Keratinocyte (primary cell): ENCODE data around the gene ALG5. TPM values are rescaled to one million over a fixed set of nuclear protein-coding genes. Genes with fewer than 3 reads are reported as not detected.

Source experiments
- DNase-seq: peaks from one replicate; pipeline ENCODE4 v3.0.0-alpha.2; 2011; ENCODE audit warnings: low read depth, missing footprints, low spot score
- FAIRE-seq: peaks from 2 replicates; lab custom pipeline; 2011; peaks lifted over from hg19 to GRCh38; lab: Jason Lieb, UNC
- H2AFZ ChIP-seq: 2 replicates; pipeline ENCODE4 v1.6.0; 2012; ENCODE audit warnings: low read length, control low read depth, inconsistent platforms; ENCODE audit not compliant: control insufficient read depth
- H3K27ac ChIP-seq: 2 replicates; pipeline ENCODE4 v1.5.1; 2011; ENCODE audit warnings: low read length; ENCODE audit not compliant: control insufficient read depth, insufficient read depth
- H3K27me3 ChIP-seq: 3 replicates; pipeline ENCODE4 v1.6.0; 2011; ENCODE audit warnings: low read length; ENCODE audit not compliant: control insufficient read depth, insufficient read depth; ENCODE audit errors: extremely low read depth
- H3K36me3 ChIP-seq, 2 experiments: 2 replicates in 1 of 2; 3 replicates in 1 of 2; pipeline ENCODE4 v1.5.1; 2011; ENCODE audit warnings: low read length in 2 of 2, mild to moderate bottlenecking in 1 of 2; ENCODE audit not compliant: control insufficient read depth in 2 of 2, insufficient read depth in 2 of 2; ENCODE audit errors: extremely low read depth in 1 of 2
- H3K4me1 ChIP-seq: 3 replicates; pipeline ENCODE4 v1.5.1; 2011; ENCODE audit warnings: low read length; ENCODE audit not compliant: control insufficient read depth, insufficient read depth; ENCODE audit errors: extremely low read depth
- H3K4me2 ChIP-seq: 3 replicates; pipeline ENCODE4 v1.6.0; 2011; ENCODE audit warnings: low read depth, low read length; ENCODE audit not compliant: control insufficient read depth, insufficient read depth; ENCODE audit errors: extremely low read depth
- H3K4me3 ChIP-seq, 3 experiments: fragments of 200-600 bp in 1 of 3; sonication (generic) in 1 of 3; 2 replicates in 2 of 3; 3 replicates in 1 of 3; pipeline ENCODE4 v1.5.1; 2011 to 2016; ENCODE audit warnings: low read length in 3 of 3, mild to moderate bottlenecking in 3 of 3, control low read depth in 2 of 3, inconsistent platforms in 1 of 3, low read depth in 1 of 3, mixed read lengths in 1 of 3, mixed run types in 1 of 3, moderate library complexity in 1 of 3; ENCODE audit not compliant: control insufficient read depth in 2 of 3, insufficient read depth in 2 of 3; ENCODE audit errors: extremely low read depth in 1 of 3
- H3K79me2 ChIP-seq: 2 replicates; pipeline ENCODE4 v1.6.0; 2012; ENCODE audit warnings: low read length; ENCODE audit not compliant: control insufficient read depth, insufficient read depth
- H3K9ac ChIP-seq: 3 replicates; pipeline ENCODE4 v1.6.0; 2011; ENCODE audit warnings: low read length; ENCODE audit not compliant: control insufficient read depth, insufficient read depth; ENCODE audit errors: extremely low read depth
- H3K9me1 ChIP-seq: 3 replicates; pipeline ENCODE4 v1.6.0; 2011; ENCODE audit warnings: low read length; ENCODE audit not compliant: control insufficient read depth, insufficient read depth; ENCODE audit errors: extremely low read depth
- H3K9me3 ChIP-seq: 2 replicates; pipeline ENCODE4 v1.5.1; 2012; ENCODE audit warnings: low read depth, low read length; ENCODE audit not compliant: control insufficient read depth
- H4K20me1 ChIP-seq: 3 replicates; pipeline ENCODE4 v1.6.0; 2011; ENCODE audit warnings: low read length; ENCODE audit not compliant: control insufficient read depth, insufficient read depth; ENCODE audit errors: extremely low read depth
- EZH2 ChIP-seq: IDR thresholded peaks from one replicate; pipeline ENCODE4 v1.6.1; 2012; ENCODE audit warnings: inconsistent platforms, mild to moderate bottlenecking, low read length, moderate library complexity
- dilution Hi-C: fragments of 300-500 bp; cut with MboI; formaldehyde crosslinking; loops from one replicate; pipeline ENCODE4 v1.7.0; 2020; ENCODE audit warnings: low sequenced_read_pairs; ENCODE audit not compliant: extremely low pct_ligation_motif_present
- polyA plus RNA-seq, 5 experiments: library from polyadenylated mRNA; depleted of rRNA in 3 of 5; stranded (reverse) in 3 of 5; stranded (forward) in 1 of 5; unstranded in 1 of 5; fragments of >200 nt; gene quantifications; 1 replicate in 1 of 5; 2 replicates in 3 of 5; 3 replicates in 1 of 5; pipeline versions ENCODE4 v1.2.1 to v1.2.3, GENCODE V29; 2011 to 2012; ENCODE audit warnings: missing spikeins in 2 of 5, low read depth in 1 of 5, low replicate concordance in 1 of 5
- TF ChIP-seq, protein P1 (sequence below), 3 experiments: IDR thresholded peaks in 1 of 3; conservative IDR thresholded peaks in 1 of 3; optimal IDR thresholded peaks in 1 of 3; 2 replicates in 2 of 3; 3 replicates in 1 of 3; pipeline versions ENCODE3 to v1.5.1; 2011; ENCODE audit warnings: low read length in 3 of 3, mild to moderate bottlenecking in 3 of 3, moderate library complexity in 2 of 3, control low read depth in 1 of 3, inconsistent platforms in 1 of 3; ENCODE audit not compliant: insufficient read depth in 2 of 3; ENCODE audit errors: extremely low read depth in 1 of 3

ALG5 gene
- polyA plus RNA-seq, 1 donor (not counting 4 experiments of a cell fraction or from before 2014, with no cell fraction given), result 63.9 TPM

GRCh38 chr13:36907266-36907665 lies 91.9 kb downstream of the ALG5 start:
- FAIRE-seq (no peak), DNase-seq (no peak)
- Histone ChIP-seq H3K9me1 (no peaks in the 10 kb centered on the region), H3K27me3 (no peaks in the 10 kb centered on the region), H3K9me3 (no peaks in the 10 kb centered on the region), H3K79me2 (no peaks in the 10 kb centered on the region), H3K4me1 (no peaks in the 10 kb centered on the region), H4K20me1 (no peaks in the 10 kb centered on the region), H3K36me3 (no peaks in the 10 kb centered on the region), H3K27ac (no peak overlapping the region), H3K9ac (no peak overlapping the region), H2AFZ (no peak overlapping the region), H3K4me2 (no peak overlapping the region), H3K4me3 (no peak overlapping the region)
- TF ChIP-seq, protein P1, sequence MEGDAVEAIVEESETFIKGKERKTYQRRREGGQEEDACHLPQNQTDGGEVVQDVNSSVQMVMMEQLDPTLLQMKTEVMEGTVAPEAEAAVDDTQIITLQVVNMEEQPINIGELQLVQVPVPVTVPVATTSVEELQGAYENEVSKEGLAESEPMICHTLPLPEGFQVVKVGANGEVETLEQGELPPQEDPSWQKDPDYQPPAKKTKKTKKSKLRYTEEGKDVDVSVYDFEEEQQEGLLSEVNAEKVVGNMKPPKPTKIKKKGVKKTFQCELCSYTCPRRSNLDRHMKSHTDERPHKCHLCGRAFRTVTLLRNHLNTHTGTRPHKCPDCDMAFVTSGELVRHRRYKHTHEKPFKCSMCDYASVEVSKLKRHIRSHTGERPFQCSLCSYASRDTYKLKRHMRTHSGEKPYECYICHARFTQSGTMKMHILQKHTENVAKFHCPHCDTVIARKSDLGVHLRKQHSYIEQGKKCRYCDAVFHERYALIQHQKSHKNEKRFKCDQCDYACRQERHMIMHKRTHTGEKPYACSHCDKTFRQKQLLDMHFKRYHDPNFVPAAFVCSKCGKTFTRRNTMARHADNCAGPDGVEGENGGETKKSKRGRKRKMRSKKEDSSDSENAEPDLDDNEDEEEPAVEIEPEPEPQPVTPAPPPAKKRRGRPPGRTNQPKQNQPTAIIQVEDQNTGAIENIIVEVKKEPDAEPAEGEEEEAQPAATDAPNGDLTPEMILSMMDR (optimal IDR thresholded peaks at IDR 0.05 in 1 of 3, IDR thresholded peaks at IDR 0.05 in 1 of 3, conservative IDR thresholded peaks at IDR 0.05 in 1 of 3; ENCODE audit: extremely low read depth in 1 of 3, insufficient read depth in 2 of 3, low read length in 3 of 3), result no peak
- no peak for TF ChIP-seq EZH2
- dilution Hi-C loops, result no loop called here

- Histone ChIP-seq H3K9me1 (no peaks in the 10 kb centered on the region), H3K79me2 (no peaks in the 10 kb centered on the region), H4K20me1 (no peaks in the 10 kb centered on the region), H2AFZ (no peak overlapping the region), H3K4me3 (no peak overlapping the region), H3K27ac (no peak overlapping the region), H3K36me3 (no peaks in the 10 kb centered on the region), H3K4me2 (no peak overlapping the region), H3K9me3 (no peaks in the 10 kb centered on the region), H3K9ac (no peak overlapping the region), H3K27me3 (no peaks in the 10 kb centered on the region), H3K4me1 (no peaks in the 10 kb centered on the region)
- TF ChIP-seq, protein P1 (optimal IDR thresholded peaks at IDR 0.05 in 1 of 3, IDR thresholded peaks at IDR 0.05 in 1 of 3, conservative IDR thresholded peaks at IDR 0.05 in 1 of 3; ENCODE audit: extremely low read depth in 1 of 3, insufficient read depth in 2 of 3, low read length in 3 of 3), result no peak
- no peak for TF ChIP-seq EZH2
- FAIRE-seq (no peak), DNase-seq (no peak)
- dilution Hi-C loops, result no loop called here
Observed at GRCh38 chr13:36905944-36906343, 93.2 kb downstream of the ALG5 start.
